ENCODE data around the gene GRK2. TPM values are rescaled to one million over a fixed set of nuclear protein-coding genes. Genes with fewer than 3 reads are reported as not detected.

GRK2 gene
- total and polyA plus RNA-seq, 9 of the 15 experiments (the other 6 are each of a cell fraction or from before 2014, with no cell fraction given), result 0.24 to 95.8 (median 56.5) TPM

GRCh38 chr11:67312187-67313021 is 46.1 kb downstream of the GRK2 start (continued):
- TF ChIP-seq, protein P1, sequence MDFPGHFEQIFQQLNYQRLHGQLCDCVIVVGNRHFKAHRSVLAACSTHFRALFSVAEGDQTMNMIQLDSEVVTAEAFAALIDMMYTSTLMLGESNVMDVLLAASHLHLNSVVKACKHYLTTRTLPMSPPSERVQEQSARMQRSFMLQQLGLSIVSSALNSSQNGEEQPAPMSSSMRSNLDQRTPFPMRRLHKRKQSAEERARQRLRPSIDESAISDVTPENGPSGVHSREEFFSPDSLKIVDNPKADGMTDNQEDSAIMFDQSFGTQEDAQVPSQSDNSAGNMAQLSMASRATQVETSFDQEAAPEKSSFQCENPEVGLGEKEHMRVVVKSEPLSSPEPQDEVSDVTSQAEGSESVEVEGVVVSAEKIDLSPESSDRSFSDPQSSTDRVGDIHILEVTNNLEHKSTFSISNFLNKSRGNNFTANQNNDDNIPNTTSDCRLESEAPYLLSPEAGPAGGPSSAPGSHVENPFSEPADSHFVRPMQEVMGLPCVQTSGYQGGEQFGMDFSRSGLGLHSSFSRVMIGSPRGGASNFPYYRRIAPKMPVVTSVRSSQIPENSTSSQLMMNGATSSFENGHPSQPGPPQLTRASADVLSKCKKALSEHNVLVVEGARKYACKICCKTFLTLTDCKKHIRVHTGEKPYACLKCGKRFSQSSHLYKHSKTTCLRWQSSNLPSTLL (IDR thresholded peaks at IDR 0.05), result no peak
- TF ChIP-seq MCM3 (IDR thresholded peaks at IDR 0.05) (no peak), HNRNPLL (IDR thresholded peaks at IDR 0.05; ENCODE audit: low read depth, low read length, poor library complexity, severe bottlenecking) (no peak), NELFE (IDR thresholded peaks at IDR 0.05; ENCODE audit: insufficient read depth, insufficient read length) (no peak), SMC3 (conservative IDR thresholded peaks at IDR 0.05; ENCODE audit: insufficient read depth, low read depth, low read length) (no peak), POLR2H (tag; IDR thresholded peaks at IDR 0.05; ENCODE audit: low read depth) (no peak; the same call in 1 of the 2 replicates), ZFPM2 (CRISPR knock-in tag; IDR thresholded peaks at IDR 0.05) (no peak), GATAD2B (IDR thresholded peaks at IDR 0.05; ENCODE audit: borderline replicate concordance) (peak; percentile 95; the same call in 1 of the 2 replicates), KDM1A (IDR thresholded peaks at IDR 0.05) (no peak)
- TF ChIP-seq, protein P2, sequence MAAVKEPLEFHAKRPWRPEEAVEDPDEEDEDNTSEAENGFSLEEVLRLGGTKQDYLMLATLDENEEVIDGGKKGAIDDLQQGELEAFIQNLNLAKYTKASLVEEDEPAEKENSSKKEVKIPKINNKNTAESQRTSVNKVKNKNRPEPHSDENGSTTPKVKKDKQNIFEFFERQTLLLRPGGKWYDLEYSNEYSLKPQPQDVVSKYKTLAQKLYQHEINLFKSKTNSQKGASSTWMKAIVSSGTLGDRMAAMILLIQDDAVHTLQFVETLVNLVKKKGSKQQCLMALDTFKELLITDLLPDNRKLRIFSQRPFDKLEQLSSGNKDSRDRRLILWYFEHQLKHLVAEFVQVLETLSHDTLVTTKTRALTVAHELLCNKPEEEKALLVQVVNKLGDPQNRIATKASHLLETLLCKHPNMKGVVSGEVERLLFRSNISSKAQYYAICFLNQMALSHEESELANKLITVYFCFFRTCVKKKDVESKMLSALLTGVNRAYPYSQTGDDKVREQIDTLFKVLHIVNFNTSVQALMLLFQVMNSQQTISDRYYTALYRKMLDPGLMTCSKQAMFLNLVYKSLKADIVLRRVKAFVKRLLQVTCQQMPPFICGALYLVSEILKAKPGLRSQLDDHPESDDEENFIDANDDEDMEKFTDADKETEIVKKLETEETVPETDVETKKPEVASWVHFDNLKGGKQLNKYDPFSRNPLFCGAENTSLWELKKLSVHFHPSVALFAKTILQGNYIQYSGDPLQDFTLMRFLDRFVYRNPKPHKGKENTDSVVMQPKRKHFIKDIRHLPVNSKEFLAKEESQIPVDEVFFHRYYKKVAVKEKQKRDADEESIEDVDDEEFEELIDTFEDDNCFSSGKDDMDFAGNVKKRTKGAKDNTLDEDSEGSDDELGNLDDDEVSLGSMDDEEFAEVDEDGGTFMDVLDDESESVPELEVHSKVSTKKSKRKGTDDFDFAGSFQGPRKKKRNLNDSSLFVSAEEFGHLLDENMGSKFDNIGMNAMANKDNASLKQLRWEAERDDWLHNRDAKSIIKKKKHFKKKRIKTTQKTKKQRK (IDR thresholded peaks at IDR 0.05; ENCODE audit: borderline replicate concordance, low read depth, low read length), result no peak
- TF ChIP-seq, protein P3, sequence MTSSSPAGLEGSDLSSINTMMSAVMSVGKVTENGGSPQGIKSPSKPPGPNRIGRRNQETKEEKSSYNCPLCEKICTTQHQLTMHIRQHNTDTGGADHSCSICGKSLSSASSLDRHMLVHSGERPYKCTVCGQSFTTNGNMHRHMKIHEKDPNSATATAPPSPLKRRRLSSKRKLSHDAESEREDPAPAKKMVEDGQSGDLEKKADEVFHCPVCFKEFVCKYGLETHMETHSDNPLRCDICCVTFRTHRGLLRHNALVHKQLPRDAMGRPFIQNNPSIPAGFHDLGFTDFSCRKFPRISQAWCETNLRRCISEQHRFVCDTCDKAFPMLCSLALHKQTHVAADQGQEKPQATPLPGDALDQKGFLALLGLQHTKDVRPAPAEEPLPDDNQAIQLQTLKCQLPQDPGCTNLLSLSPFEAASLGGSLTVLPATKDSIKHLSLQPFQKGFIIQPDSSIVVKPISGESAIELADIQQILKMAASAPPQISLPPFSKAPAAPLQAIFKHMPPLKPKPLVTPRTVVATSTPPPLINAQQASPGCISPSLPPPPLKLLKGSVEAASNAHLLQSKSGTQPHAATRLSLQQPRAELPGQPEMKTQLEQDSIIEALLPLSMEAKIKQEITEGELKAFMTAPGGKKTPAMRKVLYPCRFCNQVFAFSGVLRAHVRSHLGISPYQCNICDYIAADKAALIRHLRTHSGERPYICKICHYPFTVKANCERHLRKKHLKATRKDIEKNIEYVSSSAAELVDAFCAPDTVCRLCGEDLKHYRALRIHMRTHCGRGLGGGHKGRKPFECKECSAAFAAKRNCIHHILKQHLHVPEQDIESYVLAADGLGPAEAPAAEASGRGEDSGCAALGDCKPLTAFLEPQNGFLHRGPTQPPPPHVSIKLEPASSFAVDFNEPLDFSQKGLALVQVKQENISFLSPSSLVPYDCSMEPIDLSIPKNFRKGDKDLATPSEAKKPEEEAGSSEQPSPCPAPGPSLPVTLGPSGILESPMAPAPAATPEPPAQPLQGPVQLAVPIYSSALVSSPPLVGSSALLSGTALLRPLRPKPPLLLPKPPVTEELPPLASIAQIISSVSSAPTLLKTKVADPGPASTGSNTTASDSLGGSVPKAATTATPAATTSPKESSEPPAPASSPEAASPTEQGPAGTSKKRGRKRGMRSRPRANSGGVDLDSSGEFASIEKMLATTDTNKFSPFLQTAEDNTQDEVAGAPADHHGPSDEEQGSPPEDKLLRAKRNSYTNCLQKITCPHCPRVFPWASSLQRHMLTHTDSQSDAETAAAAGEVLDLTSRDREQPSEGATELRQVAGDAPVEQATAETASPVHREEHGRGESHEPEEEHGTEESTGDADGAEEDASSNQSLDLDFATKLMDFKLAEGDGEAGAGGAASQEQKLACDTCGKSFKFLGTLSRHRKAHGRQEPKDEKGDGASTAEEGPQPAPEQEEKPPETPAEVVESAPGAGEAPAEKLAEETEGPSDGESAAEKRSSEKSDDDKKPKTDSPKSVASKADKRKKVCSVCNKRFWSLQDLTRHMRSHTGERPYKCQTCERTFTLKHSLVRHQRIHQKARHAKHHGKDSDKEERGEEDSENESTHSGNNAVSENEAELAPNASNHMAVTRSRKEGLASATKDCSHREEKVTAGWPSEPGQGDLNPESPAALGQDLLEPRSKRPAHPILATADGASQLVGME (CRISPR knock-in tag; IDR thresholded peaks at IDR 0.05), result no peak
- TF ChIP-seq, protein P4, sequence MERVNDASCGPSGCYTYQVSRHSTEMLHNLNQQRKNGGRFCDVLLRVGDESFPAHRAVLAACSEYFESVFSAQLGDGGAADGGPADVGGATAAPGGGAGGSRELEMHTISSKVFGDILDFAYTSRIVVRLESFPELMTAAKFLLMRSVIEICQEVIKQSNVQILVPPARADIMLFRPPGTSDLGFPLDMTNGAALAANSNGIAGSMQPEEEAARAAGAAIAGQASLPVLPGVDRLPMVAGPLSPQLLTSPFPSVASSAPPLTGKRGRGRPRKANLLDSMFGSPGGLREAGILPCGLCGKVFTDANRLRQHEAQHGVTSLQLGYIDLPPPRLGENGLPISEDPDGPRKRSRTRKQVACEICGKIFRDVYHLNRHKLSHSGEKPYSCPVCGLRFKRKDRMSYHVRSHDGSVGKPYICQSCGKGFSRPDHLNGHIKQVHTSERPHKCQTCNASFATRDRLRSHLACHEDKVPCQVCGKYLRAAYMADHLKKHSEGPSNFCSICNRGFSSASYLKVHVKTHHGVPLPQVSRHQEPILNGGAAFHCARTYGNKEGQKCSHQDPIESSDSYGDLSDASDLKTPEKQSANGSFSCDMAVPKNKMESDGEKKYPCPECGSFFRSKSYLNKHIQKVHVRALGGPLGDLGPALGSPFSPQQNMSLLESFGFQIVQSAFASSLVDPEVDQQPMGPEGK (CRISPR knock-in tag; IDR thresholded peaks at IDR 0.05; ENCODE audit: borderline replicate concordance), result no peak

Data from K562 (cell line).